BE2C (cell line): ENCODE measurements around the gene AXIN1.

Experiments
- DNase-seq: peaks from one replicate; pipeline ENCODE4 v3.0.0-alpha.2; 2020
- H3K27me3 ChIP-seq: fragments of 250-450 bp; sonication (Bioruptor Pico); 2 replicates; pipeline ENCODE4 v1.5.1; 2020; ENCODE audit warnings: mild to moderate bottlenecking
- H3K36me3 ChIP-seq: fragments of 250-450 bp; sonication (Bioruptor Pico); 2 replicates; pipeline ENCODE4 v1.5.1; 2020; ENCODE audit warnings: mild to moderate bottlenecking
- H3K4me1 ChIP-seq: fragments of 250-450 bp; sonication (Bioruptor Pico); 2 replicates; pipeline ENCODE4 v1.5.1; 2020
- H3K4me3 ChIP-seq: 2 replicates; pipeline ENCODE4 v1.5.1; 2011; ENCODE audit warnings: low read depth, low read length
- H3K9me3 ChIP-seq: fragments of 250-450 bp; sonication (Bioruptor Pico); 2 replicates; pipeline ENCODE4 v1.5.1; 2020
- TF ChIP-seq, protein P1 (sequence below): IDR thresholded peaks from 2 replicates; pipeline ENCODE4 v1.5.1; 2012; ENCODE audit warnings: mild to moderate bottlenecking, low read depth, low read length

AXIN1 gene

DNA sequence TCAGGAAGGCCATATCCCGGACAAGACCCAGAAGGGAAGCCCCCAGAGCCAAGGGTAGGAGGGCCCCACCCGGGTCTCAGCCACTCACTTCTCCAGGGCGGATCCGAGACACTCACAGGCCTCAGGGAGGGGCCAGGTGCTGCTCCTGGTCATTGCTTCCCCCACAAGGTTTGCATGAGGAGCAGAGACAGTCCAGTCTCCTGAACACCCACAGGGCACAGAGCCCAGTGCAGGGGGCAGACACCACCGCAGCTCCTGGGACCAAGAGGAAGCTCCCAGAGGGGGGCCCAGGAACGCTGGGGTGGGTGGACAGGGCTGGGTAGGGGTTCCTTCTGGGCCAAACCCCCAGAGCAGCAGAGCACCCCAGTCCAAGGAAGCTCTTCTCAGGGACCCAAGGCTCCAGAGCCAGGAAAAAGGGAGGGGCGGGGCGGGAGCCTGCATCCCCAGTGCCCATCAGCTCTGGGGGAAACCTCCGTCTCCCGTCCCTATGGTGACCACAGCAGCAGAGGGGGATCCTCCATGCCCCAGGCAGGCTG, 18.5 kb upstream of the AXIN1 start:
- Histone ChIP-seq H3K9me3 (no peaks in the 10 kb centered on the region), H3K4me3 (peak overlapping the region; percentile 48), H3K4me1 (peaks cover 15% of the 10 kb centered on the region), H3K36me3 (peaks cover 25% of the 10 kb centered on the region), H3K27me3 (no peaks in the 10 kb centered on the region)
- TF ChIP-seq, protein P1, sequence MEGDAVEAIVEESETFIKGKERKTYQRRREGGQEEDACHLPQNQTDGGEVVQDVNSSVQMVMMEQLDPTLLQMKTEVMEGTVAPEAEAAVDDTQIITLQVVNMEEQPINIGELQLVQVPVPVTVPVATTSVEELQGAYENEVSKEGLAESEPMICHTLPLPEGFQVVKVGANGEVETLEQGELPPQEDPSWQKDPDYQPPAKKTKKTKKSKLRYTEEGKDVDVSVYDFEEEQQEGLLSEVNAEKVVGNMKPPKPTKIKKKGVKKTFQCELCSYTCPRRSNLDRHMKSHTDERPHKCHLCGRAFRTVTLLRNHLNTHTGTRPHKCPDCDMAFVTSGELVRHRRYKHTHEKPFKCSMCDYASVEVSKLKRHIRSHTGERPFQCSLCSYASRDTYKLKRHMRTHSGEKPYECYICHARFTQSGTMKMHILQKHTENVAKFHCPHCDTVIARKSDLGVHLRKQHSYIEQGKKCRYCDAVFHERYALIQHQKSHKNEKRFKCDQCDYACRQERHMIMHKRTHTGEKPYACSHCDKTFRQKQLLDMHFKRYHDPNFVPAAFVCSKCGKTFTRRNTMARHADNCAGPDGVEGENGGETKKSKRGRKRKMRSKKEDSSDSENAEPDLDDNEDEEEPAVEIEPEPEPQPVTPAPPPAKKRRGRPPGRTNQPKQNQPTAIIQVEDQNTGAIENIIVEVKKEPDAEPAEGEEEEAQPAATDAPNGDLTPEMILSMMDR = no peak
- peak; percentile 20 for DNase-seq

GRCh38 chr16:370443-370842, 17.9 kb upstream of the AXIN1 start, which contains the start of gene MRPL28:
MRPL28 (minus strand) TSS chr16:370538; CDS start chr16:370218, 320 bp downstream.
- TF ChIP-seq, protein P1 = no peak
- DNase-seq = peak; percentile 90
- Histone ChIP-seq H3K4me3 (peak within 1 kb of the TSS; percentile 48), H3K4me1 (peaks cover 15% of the 10 kb centered on the region), H3K9me3 (no peaks in the 10 kb centered on the region), H3K36me3 (peaks cover 25% of the 10 kb centered on the region), H3K27me3 (no peaks in the 10 kb centered on the region)

- DNase-seq = no peak
- TF ChIP-seq, protein P1 = no peak
- Histone ChIP-seq H3K9me3 (no peaks in the 10 kb centered on the region), H3K27me3 (no peaks in the 10 kb centered on the region), H3K4me1 (peaks cover 15% of the 10 kb centered on the region), H3K4me3 (no peak overlapping the region), H3K36me3 (peaks cover 25% of the 10 kb centered on the region)
Observed at GRCh38 chr16:369866-370436, 17.4 kb upstream of the AXIN1 start.

- Histone ChIP-seq H3K27me3 (no peaks in the 10 kb centered on the region), H3K4me3 (no peak overlapping the region), H3K9me3 (no peaks in the 10 kb centered on the region), H3K36me3 (peaks cover 25% of the 10 kb centered on the region), H3K4me1 (peaks cover 15% of the 10 kb centered on the region)
- TF ChIP-seq, protein P1 = no peak
- no peak for DNase-seq
Observed at GRCh38 chr16:369275-369865, 16.8 kb upstream of the AXIN1 start.

DNA sequence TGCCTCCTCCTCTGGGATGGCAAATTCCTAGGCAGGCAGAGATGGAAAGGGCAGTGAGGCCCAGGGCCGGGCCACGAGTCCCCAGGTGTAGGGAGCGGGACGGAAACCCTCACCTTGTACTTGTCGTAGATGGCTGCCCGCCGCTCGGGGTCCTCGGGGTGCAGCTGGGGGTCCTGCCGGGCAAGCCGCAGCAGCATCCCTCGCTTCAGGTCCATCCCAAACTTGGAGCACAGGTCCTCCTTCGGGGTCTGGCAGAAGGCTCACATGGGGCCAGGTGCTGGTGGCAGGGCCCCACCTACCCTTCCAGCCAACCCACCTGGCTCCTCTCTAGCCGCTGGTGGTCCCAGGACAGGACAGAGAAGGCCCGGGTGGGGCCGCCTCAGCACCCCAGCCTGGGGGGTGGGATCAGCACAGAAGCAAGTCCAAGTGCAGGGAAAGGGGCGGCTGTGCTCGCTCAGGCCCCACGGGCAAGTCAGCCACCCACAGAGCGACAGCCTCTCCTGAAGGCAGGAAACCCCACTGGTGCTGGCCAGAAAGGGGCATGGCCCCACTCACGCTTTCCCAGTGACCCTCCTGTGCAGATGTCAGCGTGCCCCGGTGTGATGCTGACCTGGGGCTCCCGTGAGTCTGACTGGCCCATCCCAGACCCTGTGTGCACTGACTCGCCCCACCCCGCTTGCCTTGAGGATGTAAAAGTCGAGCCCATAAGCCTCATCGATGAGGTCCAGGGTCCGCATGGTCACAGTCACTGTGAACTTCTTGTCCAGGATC, 16.1 kb upstream of the AXIN1 start:
- H3K4me3 ChIP-seq = no peak overlapping the region
- no peak for DNase-seq
- peaks cover 21% of the 10 kb centered on the region for H3K36me3 ChIP-seq
- peaks cover 15% of the 10 kb centered on the region for H3K4me1 ChIP-seq
- H3K27me3 ChIP-seq = peaks cover 3% of the 10 kb centered on the region
- no peaks in the 10 kb centered on the region for H3K9me3 ChIP-seq
- TF ChIP-seq, protein P1 = no peak
